Activated CD4-positive, CD25-positive, alpha-beta regulatory T cell treated with anti-CD3 and anti-CD28 coated beads, Interleukin-2, amount 50 U/mL, for 16 hours (primary cell): ENCODE data around the gene MCF2L.
"Not testable (repeated sequence)": the region's sequence is repeated elsewhere in the genome, so short reads cannot be mapped to it uniquely, and the experiment has no call there.

Experiments
- DNase-seq: peaks from one replicate; pipeline ENCODE4 v3.0.0-alpha.2; 2020; ENCODE audit warnings: low read depth, low spot score

The MCF2L gene

GRCh38 chr13:113094410-113094800 is 125.4 kb downstream of the MCF2L start:
- no peak for DNase-seq

GRCh38 chr13:113095146-113096051 is 126.4 kb downstream of the MCF2L start:
- DNase-seq, result no peak

- DNase-seq, result no peak
These were observed 127.2 kb downstream of the MCF2L start for GRCh38 chr13:113096052-113096744.

- DNase-seq, result no peak
These were observed 127.8 kb downstream of the MCF2L start for GRCh38 chr13:113096745-113097305.

GRCh38 chr13:113097651-113098050 is 128.6 kb downstream of the MCF2L start:
- no peak for DNase-seq

GRCh38 chr13:113098162-113098732 is 129.2 kb downstream of the MCF2L start:
- DNase-seq, result no peak

- no peak for DNase-seq
These were observed 130.1 kb downstream of the MCF2L start for GRCh38 chr13:113099142-113099541.

- not testable (repeated sequence) for DNase-seq
These were observed 133.3 kb downstream of the MCF2L start for GRCh38 chr13:113102302-113102701.

GRCh38 chr13:113102727-113103126 is 133.7 kb downstream of the MCF2L start:
- DNase-seq, result no peak

- DNase-seq, result no peak
These were observed 134.6 kb downstream of the MCF2L start for GRCh38 chr13:113103646-113104045.

- no peak for DNase-seq
These were observed 136.3 kb downstream of the MCF2L start, which contains the start of gene F7 for GRCh38 chr13:113105032-113105920. F7 (plus strand) TSS chr13:113105791; CDS start chr13:113105842, 51 bp downstream.

GRCh38 chr13:113105921-113106452 is 137.0 kb downstream of the MCF2L start:
- no peak for DNase-seq

GRCh38 chr13:113106711-113107351 is 137.8 kb downstream of the MCF2L start:
- no peak for DNase-seq

GRCh38 chr13:113108521-113108920 is 139.5 kb downstream of the MCF2L start:
- DNase-seq, result not testable (repeated sequence)

GRCh38 chr13:113109151-113110047 is 140.4 kb downstream of the MCF2L start:
- no peak for DNase-seq

- DNase-seq, result no peak
These were observed 141.2 kb downstream of the MCF2L start for GRCh38 chr13:113110048-113110851.

GRCh38 chr13:113110852-113111315 is 141.9 kb downstream of the MCF2L start:
- no peak for DNase-seq

GRCh38 chr13:113111821-113112220 is 142.8 kb downstream of the MCF2L start:
- DNase-seq, result not testable (repeated sequence)
